ENCODE data around the gene SNAP29.
A peak's percentile ranks its signal among the peaks of the same experiment; 100 is the strongest.

The SNAP29 gene

GRCh38 chr22:20912494-20912893, 53.7 kb downstream of the SNAP29 start:
- ATAC-seq, result no peak
- no peak for TF ChIP-seq RARB (CRISPR knock-in tag; IDR thresholded peaks at IDR 0.05)
- no peak for TF ChIP-seq ZNF70 (CRISPR knock-in tag; IDR thresholded peaks at IDR 0.05)
- TF ChIP-seq ZC3H10 (CRISPR knock-in tag; IDR thresholded peaks at IDR 0.05), result no peak
- TF ChIP-seq TSHZ2 (CRISPR knock-in tag; IDR thresholded peaks at IDR 0.05), result no peak
- no peak for TF ChIP-seq ZNF565 (CRISPR knock-in tag; conservative IDR thresholded peaks at IDR 0.05; ENCODE audit: low read depth)
- TF ChIP-seq ARNTL (CRISPR knock-in tag; IDR thresholded peaks at IDR 0.05; ENCODE audit: borderline replicate concordance, low read depth), result no peak
- TF ChIP-seq ZFP3 (CRISPR knock-in tag; IDR thresholded peaks at IDR 0.05), result no peak
- no peak for TF ChIP-seq GLIS3 (CRISPR knock-in tag; IDR thresholded peaks at IDR 0.05)
- TF ChIP-seq ISL1 (CRISPR knock-in tag; IDR thresholded peaks at IDR 0.05), result no peak
- no peak for TF ChIP-seq ZNF8 (CRISPR knock-in tag; IDR thresholded peaks at IDR 0.05)
- TF ChIP-seq TOX (CRISPR knock-in tag; IDR thresholded peaks at IDR 0.05; ENCODE audit: borderline replicate concordance), result no peak
- TF ChIP-seq BACH2 (CRISPR knock-in tag; IDR thresholded peaks at IDR 0.05; ENCODE audit: borderline replicate concordance), result no peak
- no peak for TF ChIP-seq SNAI2 (CRISPR knock-in tag; IDR thresholded peaks at IDR 0.05)
- TF ChIP-seq CREB5 (CRISPR knock-in tag; IDR thresholded peaks at IDR 0.05; ENCODE audit: low read depth), result no peak
- TF ChIP-seq PATZ1 (CRISPR knock-in tag; IDR thresholded peaks at IDR 0.05; ENCODE audit: borderline replicate concordance), result no peak
- no peak for TF ChIP-seq TCF4 (CRISPR knock-in tag; IDR thresholded peaks at IDR 0.05; ENCODE audit: borderline replicate concordance)
- no peak for TF ChIP-seq OSR1 (CRISPR knock-in tag; IDR thresholded peaks at IDR 0.05)
- no peak for TF ChIP-seq ZFP30 (CRISPR knock-in tag; IDR thresholded peaks at IDR 0.05)
- TF ChIP-seq POU6F1 (CRISPR knock-in tag; IDR thresholded peaks at IDR 0.05; ENCODE audit: borderline replicate concordance, low read depth), result no peak

- peak; percentile 98 for ATAC-seq
- TF ChIP-seq CSDC2 (CRISPR knock-in tag; IDR thresholded peaks at IDR 0.05) (no peak), TSHZ2 (CRISPR knock-in tag; IDR thresholded peaks at IDR 0.05) (peak; percentile 37; the same call in 1 of the 2 replicates)
These were observed 58.4 kb downstream of the SNAP29 start, which contains the start of gene CRKL for GRCh38 chr22:20916916-20917810. Gene CRKL, plus strand, starts transcription at chr22:20917407. Its CDS starts 528 bp downstream, at chr22:20917935.
